Esophagus muscularis mucosa (tissue), 4 donors: ENCODE measurements around the gene CYTH1.

ENCODE experiments used
- CTCF ChIP-seq, 3 experiments: fragments of 200-600 bp in 2 of 3; fragments of 450-650 bp in 1 of 3; sonication (generic) in 2 of 3; IDR thresholded peaks; one replicate each; pipeline ENCODE4 v1.5.1; 2017 to 2019; ENCODE audit warnings: antibody characterized with exemption in 3 of 3, mild to moderate bottlenecking in 2 of 3, moderate library complexity in 1 of 3
- EP300 ChIP-seq: sonication (generic); formaldehyde crosslinking; IDR thresholded peaks from one replicate; pipeline ENCODE4 v1.6.1; 2017; ENCODE audit warnings: antibody characterized with exemption
- POLR2A ChIP-seq: fragments of 450-650 bp; IDR thresholded peaks from one replicate; pipeline ENCODE4 v1.6.1; 2017; ENCODE audit warnings: antibody characterized with exemption, moderate library complexity, mild to moderate bottlenecking, low read depth

- TF ChIP-seq CTCF (IDR thresholded peaks at IDR 0.05) (no peak), POLR2A (no peak), EP300 (no peak)
Measured at GRCh38 chr17:78716292-78716691, 65.8 kb downstream of the CYTH1 start.
